Neuron (in vitro differentiated cells): Measurements from ENCODE around the gene GABARAP.

Source experiments
- H2AFZ ChIP-seq: one replicate; pipeline ENCODE4 v1.6.1; 2013; ENCODE audit warnings: low read depth, mild to moderate bottlenecking, inconsistent platforms, low read length, moderate library complexity
- H3K27me3 ChIP-seq: one replicate; pipeline ENCODE4 v1.6.1; 2013; ENCODE audit warnings: low read length; ENCODE audit not compliant: insufficient read depth
- H3K36me3 ChIP-seq: one replicate; pipeline ENCODE4 v1.6.1; 2013; ENCODE audit warnings: low read length; ENCODE audit not compliant: insufficient read depth
- H3K4me1 ChIP-seq: one replicate; pipeline ENCODE4 v1.6.1; 2013; ENCODE audit warnings: low read length; ENCODE audit not compliant: insufficient read depth
- H3K4me3 ChIP-seq: 2 replicates; pipeline ENCODE4 v1.5.1; 2013; ENCODE audit warnings: mild to moderate bottlenecking, low read length, moderate library complexity
- H3K9me3 ChIP-seq: one replicate; pipeline ENCODE4 v1.6.1; 2013; ENCODE audit warnings: low read length

GABARAP gene

GRCh38 chr17:7241090-7241733, 1.0 kb downstream of the GABARAP start:
- Histone ChIP-seq H3K36me3 (peaks cover 45% of the 10 kb centered on the region), H3K4me3 (peak overlapping the region; percentile 80), H3K4me1 (peaks cover 37% of the 10 kb centered on the region), H3K9me3 (no peaks in the 10 kb centered on the region), H2AFZ (no peak overlapping the region), H3K27me3 (no peaks in the 10 kb centered on the region)

- Histone ChIP-seq H2AFZ (no peak overlapping the region), H3K36me3 (peaks cover 49% of the 10 kb centered on the region), H3K4me1 (peaks cover 37% of the 10 kb centered on the region), H3K4me3 (peak overlapping the region; percentile 80), H3K9me3 (no peaks in the 10 kb centered on the region), H3K27me3 (no peaks in the 10 kb centered on the region)
Observed at GRCh38 chr17:7240375-7240774, 1.9 kb downstream of the GABARAP start.

GRCh38 chr17:7239091-7240027, 2.9 kb downstream of the GABARAP start, which contains the start of gene PHF23:
PHF23 (minus strand) TSS chr17:7239457; CDS start chr17:7239279, 178 bp downstream.
- Histone ChIP-seq H3K36me3 (peaks cover 47% of the 10 kb centered on the region), H2AFZ (no peak within 1 kb of the TSS), H3K4me3 (peak within 1 kb of the TSS; percentile 95), H3K27me3 (no peaks in the 10 kb centered on the region), H3K9me3 (no peaks in the 10 kb centered on the region), H3K4me1 (peaks cover 46% of the 10 kb centered on the region)

GRCh38 chr17:7238420-7239090, 3.7 kb downstream of the GABARAP start:
- H3K36me3 ChIP-seq: peaks cover 40% of the 10 kb centered on the region
- no peaks in the 10 kb centered on the region for H3K27me3 ChIP-seq
- H3K4me1 ChIP-seq: peaks cover 46% of the 10 kb centered on the region
- no peak overlapping the region for H2AFZ ChIP-seq
- no peaks in the 10 kb centered on the region for H3K9me3 ChIP-seq
- peak overlapping the region; percentile 95 for H3K4me3 ChIP-seq

- peaks cover 44% of the 10 kb centered on the region for H3K4me1 ChIP-seq
- no peak overlapping the region for H2AFZ ChIP-seq
Observed at GRCh38 chr17:7237761-7238419, 4.4 kb downstream of the GABARAP start.

GRCh38 chr17:7237266-7237760, 4.9 kb downstream of the GABARAP start:
- Histone ChIP-seq H2AFZ (no peak overlapping the region), H3K4me3 (peak overlapping the region; percentile 95), H3K9me3 (no peaks in the 10 kb centered on the region), H3K36me3 (peaks cover 40% of the 10 kb centered on the region), H3K4me1 (peaks cover 48% of the 10 kb centered on the region), H3K27me3 (no peaks in the 10 kb centered on the region)

More at GRCh38 chr17:7237761-7238419, 4.4 kb downstream of the GABARAP start:
- Histone ChIP-seq H3K27me3 (no peaks in the 10 kb centered on the region), H3K9me3 (no peaks in the 10 kb centered on the region), H3K4me3 (peak overlapping the region; percentile 95), H3K36me3 (peaks cover 40% of the 10 kb centered on the region)

- no peaks in the 10 kb centered on the region for H3K27me3 ChIP-seq
- no peak overlapping the region for H2AFZ ChIP-seq
- no peaks in the 10 kb centered on the region for H3K9me3 ChIP-seq
- H3K36me3 ChIP-seq: peaks cover 40% of the 10 kb centered on the region
- peak overlapping the region; percentile 95 for H3K4me3 ChIP-seq
- peaks cover 53% of the 10 kb centered on the region for H3K4me1 ChIP-seq
Observed at GRCh38 chr17:7236808-7237207, 5.4 kb downstream of the GABARAP start.

GRCh38 chr17:7235693-7236665, 6.3 kb downstream of the GABARAP start:
- Histone ChIP-seq H3K4me3 (no peak overlapping the region), H3K9me3 (no peaks in the 10 kb centered on the region), H3K36me3 (peaks cover 35% of the 10 kb centered on the region), H3K27me3 (no peaks in the 10 kb centered on the region), H3K4me1 (peaks cover 47% of the 10 kb centered on the region), H2AFZ (no peak overlapping the region)

- peaks cover 34% of the 10 kb centered on the region for H3K4me1 ChIP-seq
- peaks cover 39% of the 10 kb centered on the region for H3K36me3 ChIP-seq
- no peaks in the 10 kb centered on the region for H3K9me3 ChIP-seq
- no peaks in the 10 kb centered on the region for H3K27me3 ChIP-seq
- H3K4me3 ChIP-seq: peak within 1 kb of the TSS; percentile 98
- H2AFZ ChIP-seq: no peak within 1 kb of the TSS
Observed at GRCh38 chr17:7234083-7234951, 7.9 kb downstream of the GABARAP start, which contains the start of gene DVL2. DVL2 (minus strand) TSS chr17:7234517; CDS start chr17:7234262, 255 bp downstream.

- H3K9me3 ChIP-seq: no peaks in the 10 kb centered on the region
- H3K4me1 ChIP-seq: peaks cover 34% of the 10 kb centered on the region
- H3K4me3 ChIP-seq: peak overlapping the region; percentile 98
- H2AFZ ChIP-seq: no peak overlapping the region
- peaks cover 45% of the 10 kb centered on the region for H3K36me3 ChIP-seq
- H3K27me3 ChIP-seq: no peaks in the 10 kb centered on the region
Observed at GRCh38 chr17:7233701-7234082, 8.6 kb downstream of the GABARAP start.

- peak overlapping the region; percentile 26 for H3K4me3 ChIP-seq
- H3K27me3 ChIP-seq: no peaks in the 10 kb centered on the region
- H2AFZ ChIP-seq: no peak overlapping the region
- H3K9me3 ChIP-seq: no peaks in the 10 kb centered on the region
- H3K36me3 ChIP-seq: peaks cover 58% of the 10 kb centered on the region
- H3K4me1 ChIP-seq: peaks cover 29% of the 10 kb centered on the region
Observed at GRCh38 chr17:7232114-7232513, 10.1 kb downstream of the GABARAP start.
